GM21737 (cell line): ENCODE measurements around the gene SHB.

Experiments
- ATAC-seq: cut with Tn5 transposase; IDR thresholded peaks from one replicate; pipeline ENCODE4 v1.9.1; 2021; ENCODE audit warnings: mild to moderate bottlenecking, moderate library complexity; ENCODE audit not compliant: unreplicated experiment

Gene SHB

DNA sequence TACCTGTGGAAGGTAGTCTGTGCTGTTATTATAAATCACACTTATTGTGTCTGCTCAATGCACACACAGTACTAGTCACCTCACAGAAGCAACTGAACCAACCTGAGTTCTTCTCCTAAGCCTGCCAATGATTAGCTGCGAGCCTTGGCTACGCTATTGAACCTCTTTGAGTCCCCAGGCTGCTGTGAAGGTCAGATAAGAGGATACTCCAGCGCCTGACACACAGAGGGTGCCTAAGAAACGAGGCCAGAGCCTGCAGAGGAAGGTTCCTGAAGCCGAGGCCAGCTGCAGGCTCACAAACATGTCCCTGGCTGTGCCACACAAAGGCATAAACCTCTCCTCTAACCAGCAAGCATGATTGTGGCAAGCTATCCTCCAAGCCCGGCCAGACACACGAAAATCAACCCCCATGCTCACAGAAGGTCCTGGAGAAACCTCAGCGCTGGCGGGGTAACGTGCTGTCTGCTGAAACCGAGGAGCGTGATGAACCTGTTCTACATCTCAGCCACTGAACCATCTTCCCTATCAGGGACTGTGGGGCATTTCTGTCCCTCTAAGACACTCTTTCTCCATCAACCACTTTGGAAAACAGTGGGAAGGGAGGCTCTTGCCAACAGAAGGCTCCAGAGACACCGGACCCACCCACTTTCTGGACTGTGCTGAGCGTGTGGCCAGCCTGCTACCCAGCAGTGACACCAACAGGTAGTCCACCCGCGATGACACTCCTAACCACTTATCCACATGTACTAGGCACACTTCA is 111.9 kb downstream of the SHB start:
- ATAC-seq, result no peak

DNA sequence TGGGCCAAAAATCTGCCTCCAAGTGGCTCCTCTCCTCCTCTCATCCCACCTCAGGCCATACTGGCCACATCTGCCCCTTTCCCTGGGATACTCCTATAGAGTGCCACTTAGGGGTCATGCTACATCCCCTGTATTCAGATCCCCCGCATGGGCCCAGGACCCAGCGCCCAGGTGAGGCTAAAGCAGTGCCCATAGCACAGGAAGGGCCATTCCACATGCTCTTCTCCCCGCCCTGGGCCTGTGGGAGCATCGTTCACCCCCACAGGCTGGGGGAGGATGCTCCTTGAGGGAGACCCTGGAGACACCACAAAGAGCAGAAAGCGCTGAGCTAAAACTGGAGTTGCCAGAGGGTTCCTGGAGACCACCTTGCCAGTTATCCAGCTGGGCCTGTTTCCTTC is 112.6 kb downstream of the SHB start:
- ATAC-seq, result no peak

DNA sequence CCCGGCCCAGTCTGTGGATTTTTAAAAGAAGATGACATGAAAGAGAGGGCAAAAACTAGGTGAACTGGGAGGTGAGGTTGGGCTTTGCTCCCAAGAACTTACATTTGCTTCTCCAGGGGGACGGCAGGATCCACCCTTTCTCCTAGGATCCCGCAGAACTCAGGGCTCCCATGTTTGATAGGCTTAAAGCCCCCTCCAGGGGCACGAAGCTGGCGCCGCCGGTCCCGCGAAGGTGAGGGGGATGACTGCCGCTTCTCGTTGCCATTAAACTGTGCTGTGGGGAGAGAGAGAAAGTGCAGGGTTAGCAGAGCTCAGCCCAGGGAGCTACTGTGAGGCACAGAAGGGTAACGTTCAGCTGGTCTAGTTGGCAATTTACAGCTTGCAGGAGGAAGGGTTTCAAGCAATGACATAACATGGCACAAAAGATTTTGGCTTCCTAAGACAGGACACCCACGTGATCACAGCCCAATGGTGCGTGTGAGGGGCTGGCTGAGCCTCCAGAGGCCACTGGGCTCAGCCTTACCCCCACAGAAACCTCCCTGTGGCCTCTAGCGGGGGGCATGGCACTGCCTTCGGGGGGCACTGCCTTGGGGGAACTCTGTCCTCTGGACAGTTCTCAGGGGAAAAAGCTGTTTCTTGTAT is 113.1 kb downstream of the SHB start:
- ATAC-seq, result no peak

DNA sequence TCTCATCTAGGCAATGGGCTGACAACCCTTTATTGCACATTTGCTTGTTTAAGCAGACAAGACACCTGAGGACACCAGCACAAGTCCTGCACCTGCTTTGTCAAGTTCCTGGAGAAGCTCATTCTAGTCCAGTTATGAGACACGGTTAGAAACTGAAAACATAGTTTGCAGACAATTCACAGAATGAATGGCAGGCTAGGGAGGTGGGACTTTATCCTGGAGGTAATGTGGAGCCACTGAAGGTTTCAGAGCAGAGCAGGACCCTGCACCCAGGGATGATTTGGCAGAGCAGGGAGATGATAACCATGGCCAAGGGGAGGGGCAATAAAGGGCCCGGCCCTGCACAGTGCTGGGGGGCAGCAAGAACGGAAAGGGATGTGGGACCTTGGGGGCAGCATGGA is 114.4 kb downstream of the SHB start:
- peak; percentile 33 for ATAC-seq

DNA sequence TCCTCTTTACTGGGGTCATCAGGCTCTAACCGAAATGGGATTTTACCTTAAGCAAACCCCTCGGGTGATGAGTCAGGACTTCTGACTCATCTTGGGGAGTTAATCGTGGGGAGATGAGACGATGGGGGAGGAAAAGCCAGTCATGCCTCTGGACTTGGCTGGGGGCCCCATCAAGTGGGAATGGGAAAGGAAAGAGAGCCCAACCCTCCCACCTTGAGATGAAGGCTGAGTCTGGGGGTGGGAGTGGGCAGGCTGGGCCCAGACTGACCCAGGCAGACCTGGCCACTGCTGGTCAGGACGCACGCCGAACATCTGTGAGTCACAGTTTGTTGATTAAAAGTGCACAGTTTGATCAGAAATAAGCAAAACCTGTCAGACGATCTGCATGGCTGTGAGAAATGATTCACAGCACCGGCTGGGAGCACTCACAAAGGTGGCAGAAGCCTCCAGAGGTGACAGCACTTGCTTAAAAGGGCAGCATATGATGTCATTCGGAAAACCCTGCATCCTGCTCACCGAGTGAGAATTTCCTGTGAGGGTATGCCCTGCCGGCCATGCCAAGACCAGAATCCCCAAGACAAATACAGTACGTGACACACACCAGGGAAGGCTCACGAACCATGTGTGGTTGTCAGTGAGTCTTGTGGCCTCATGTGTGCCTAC is 115.1 kb downstream of the SHB start:
- ATAC-seq, result peak; percentile 62

DNA sequence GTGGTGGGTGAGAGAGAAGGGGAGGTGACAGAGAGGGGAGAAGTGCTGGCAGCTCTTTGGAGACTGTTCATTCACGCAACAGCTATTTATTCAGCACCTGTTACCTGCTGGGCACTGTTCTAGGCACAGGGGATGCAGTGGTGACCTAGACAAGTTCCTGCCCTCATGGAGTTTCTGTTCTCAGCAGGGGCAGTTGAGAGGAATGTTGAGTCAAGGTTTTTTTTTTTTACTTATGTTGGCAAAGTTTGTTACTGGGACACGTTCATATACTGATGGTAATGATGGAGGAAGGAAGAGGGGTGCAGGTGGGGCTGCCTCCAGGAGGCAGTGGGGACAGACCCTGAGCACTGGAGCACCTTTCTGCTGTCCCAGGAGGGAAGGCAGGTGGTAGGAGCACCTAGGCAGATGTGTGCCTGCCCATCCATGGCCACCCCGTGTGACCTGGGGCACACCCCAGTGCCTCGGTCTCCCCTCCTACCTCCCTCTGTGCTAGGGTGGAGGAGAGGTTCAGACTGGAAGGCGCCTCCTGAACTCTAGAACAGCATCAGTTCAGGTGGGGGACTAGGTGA is 115.7 kb downstream of the SHB start:
- ATAC-seq, result no peak

DNA sequence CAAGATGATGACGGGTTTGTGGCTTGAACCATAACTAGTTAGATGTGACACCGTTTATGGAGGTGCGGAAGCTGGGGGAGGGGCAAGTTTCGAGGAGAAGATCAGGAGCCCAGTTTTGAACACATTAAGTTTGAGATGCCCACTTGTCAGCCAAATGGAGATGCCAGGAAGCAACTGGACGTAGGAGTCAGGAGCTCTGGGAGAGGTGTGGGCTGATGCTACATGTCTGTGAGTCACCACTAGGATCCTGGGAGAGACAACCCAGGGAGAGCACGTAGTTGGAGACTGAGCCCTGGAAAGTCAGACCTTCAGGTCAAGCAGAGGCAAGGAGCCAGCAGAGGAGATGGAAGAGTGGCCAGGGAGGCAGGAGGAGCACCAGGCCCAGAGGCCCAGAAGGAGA is 116.3 kb downstream of the SHB start:
- no peak for ATAC-seq

DNA sequence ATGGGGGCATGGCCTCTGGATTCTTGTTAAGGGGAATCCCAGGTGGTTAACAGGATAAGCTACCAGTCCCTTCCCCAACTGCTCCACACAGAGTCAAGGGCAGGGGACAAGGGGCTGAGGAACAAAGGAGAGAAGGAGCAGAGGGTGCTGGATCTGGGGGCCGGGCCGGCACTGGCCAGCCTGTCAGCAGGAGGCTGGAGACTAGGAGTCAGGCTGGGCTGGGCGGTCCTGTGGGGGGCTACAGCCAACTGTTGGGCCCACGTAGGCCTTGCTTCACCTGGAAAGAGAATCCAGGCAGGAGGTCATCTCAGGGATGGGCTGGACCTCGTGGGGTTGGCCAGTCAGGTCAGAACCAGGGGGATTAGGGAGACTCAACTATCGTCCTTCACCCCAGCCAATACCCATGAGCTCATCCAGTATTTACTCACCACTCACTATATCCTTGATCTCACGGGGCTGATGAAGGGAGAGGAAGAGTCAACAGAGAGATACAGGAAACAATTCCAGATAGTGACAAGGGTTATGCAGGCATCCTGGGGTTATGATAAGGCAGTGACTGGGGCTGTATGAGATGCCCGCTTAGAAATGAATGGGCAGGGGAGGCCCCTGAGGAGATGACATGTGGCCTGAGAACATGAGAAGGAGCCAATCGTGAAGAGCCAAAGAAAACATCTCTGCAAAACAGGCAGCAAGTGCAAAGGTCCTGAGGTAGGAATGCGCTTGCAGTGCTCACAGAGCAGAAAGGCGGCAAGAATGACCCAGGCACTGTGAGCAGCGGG is 117.2 kb downstream of the SHB start:
- ATAC-seq, result no peak

DNA sequence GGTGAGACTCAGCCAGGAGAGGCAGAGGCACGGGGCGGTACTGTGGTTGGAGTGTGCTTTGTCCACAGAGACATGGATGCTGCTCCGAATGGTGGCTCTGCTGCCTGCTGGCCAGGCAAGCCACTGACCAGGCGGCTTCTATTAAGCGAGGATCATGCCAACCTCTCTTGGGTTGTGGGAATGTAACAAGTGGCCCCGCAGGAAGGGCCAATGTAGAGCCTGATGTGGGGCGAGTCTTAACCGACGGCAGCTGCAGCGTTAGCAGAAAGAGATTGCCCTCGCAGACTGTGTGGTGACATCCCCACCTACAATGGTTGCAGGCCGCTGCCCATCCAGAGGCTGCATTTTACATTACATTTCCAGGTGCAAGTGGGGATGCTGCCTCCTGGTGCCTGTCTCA is 118.5 kb downstream of the SHB start:
- ATAC-seq, result no peak

DNA sequence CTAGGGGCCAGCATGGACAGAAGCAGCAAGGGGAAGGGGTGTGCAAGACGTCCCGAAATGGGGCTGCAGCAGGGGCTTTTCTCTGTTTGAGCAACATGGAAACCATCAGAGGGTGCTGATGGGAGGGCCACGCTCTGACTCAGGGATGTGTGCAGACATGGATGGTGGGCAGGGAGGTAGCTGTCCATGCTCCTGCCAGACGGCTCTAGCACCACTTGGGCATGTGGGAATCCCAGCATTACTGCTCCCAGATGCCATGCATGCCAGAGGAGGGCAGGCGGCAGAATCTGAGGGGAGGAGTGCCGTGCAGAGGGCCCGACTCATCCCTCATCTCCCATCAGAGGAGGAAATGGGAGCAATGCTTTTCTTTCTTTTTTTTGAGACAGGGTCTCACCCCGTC is 119.5 kb downstream of the SHB start:
- ATAC-seq, result no peak

DNA sequence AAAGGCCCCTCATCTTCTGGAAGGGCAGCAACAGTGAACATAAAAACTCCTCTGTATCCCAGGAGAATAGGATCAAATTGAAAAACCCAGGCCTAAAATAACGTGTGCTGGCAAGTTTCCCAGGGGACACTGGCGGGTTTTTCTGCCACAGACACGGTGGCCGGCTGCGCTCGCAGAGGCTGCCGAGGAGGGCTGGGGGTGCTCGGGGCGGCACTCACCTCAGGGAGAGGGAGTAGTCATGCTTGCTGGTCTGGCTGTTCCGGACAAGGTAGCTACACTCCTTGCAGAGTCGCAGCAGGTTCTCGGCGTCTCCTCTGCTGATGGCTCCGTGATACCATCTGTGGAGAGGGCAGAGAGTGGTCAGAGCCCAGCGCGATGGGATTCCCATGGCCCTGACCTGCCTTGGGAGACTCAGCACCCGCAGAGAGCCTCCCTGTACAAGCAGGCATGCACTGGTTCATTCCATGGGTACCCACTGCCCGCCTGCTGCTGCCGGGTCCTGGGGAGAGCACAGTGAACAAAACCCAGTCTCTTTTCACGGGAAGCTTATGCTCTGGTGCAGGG is 120.5 kb downstream of the SHB start:
- no peak for ATAC-seq

DNA sequence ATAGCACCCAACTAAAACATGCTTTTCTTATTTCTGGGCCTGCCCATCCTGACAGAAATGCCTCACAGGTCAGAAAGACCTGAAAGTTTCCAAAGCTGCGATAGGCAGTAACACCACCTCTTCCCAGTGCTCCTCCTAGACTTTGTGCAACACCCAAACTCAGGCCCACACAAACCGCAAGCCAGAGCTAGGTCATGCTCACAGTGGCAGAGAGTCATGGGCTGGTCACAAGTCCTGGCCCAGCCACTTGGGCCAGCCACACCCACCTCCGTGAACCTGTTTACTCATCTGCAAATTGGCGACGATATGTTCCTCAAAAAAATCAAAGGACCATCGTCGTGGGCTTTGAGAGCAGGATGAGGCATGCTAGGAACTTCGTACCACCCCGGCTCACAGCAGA is 121.0 kb downstream of the SHB start:
- ATAC-seq, result no peak

DNA sequence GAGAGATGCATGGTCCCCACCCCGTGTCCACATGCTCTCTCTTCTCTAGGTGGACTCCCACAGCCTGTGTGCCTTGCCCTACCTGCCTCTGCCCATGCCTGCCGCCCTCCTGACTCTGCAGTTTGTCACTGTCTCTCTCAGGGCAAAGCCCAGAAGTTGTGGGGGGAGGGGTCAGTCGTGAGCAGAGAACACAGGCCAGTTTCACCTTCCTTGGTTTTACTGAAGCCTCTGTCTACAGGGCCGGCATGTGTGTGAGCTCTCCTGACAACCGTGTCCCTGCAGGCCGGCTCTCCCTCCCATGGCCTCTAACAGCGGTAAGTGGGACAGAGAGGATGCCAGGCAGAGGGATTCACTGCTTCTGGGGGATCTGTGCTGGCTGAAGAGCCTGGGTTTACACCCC is 121.6 kb downstream of the SHB start:
- ATAC-seq, result no peak

DNA sequence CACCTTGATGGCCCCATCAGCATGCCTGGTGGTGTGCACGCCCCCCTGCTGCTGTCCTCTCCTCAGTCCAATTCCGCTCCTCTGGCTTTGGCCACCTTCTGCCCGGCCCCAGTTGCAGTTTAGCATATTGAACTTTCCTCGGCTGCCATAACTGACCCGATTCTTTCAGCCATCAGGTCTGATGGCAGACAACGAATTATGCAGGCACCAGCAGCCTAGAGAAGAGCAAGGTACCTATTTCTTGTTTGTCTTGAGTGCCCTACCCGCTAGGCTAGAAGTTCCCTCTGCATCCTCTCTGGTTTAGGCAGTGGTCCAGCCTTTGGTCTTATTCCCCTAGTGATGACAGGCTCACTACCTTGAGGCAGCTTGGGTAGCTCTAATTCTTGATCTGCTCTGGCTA is 122.1 kb downstream of the SHB start:
- no peak for ATAC-seq

DNA sequence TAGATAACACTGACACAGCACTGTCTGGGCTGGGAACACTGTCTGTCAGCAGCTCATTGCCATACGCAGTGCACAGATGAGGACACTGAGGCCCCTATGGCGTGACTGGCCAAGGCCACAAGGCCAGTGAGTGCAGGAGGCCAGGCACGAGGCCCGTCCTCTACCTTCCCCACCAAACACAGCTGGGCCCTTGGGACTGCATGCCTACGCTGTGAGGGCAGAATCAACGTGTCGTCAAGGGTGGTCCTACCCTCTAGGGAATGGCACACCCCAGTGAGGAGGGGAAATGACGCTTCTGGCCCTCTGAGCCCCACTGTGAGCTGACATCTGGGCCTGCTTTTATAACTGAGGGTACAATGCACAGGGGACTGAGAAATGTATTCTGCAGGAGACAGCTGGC is 123.0 kb downstream of the SHB start:
- ATAC-seq, result no peak

DNA sequence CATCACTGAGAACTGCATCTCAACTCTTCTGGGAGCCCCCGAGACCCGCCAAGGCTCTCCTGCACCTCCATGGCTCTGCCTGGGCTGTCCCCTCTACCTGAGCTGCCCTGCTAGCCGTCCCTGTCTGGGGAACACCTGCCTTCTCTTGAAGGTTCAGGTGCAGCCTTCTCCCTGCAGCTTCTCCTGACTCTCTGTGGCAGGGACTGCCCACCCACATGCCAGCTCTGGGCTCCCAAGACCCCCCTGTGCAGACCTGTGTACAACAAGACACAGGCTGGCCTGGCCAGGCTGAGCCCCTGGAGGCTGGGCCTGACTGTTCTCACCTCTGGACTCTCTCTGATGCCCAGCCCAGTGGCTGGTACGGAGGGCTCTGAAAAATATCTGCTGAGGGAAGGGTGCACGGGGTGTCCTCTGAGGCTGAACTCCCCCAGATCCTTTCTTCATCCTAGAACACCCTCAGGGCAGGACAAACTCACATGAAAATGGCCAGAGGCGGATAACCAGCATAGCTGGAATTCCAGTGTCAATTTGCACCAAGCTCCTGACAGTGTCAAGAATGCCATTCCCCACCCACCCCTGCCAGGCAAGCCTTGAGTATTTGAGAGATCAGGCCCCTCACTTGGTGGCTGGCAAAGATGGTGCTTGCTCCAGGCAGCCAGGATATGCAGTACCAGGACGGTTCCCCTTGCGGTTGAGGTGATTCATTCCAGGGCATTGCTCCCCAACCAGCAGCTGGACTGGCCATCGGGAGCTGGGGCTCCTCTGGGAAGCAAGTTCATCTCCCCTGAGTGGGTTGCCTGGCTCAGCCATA is 124.2 kb downstream of the SHB start:
- no peak for ATAC-seq

DNA sequence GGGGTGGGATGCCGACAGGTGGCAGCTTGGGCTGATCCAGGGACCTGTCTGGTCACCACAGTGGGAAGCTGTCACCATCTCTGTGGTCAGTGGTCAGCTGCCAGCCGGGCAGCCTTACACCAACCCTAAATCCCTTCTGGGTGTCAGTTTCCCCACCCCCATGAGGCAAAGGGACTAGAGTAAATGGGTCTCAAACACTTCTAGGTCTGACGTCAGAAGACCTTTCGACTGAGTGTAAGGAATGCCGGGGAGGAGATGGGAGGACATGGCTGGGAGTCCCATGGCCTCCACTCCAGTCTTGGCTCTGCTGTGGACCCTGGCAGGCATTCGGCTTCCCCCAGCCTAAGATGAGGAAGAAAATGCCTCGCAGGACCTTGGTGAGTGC is 124.8 kb downstream of the SHB start:
- no peak for ATAC-seq

DNA sequence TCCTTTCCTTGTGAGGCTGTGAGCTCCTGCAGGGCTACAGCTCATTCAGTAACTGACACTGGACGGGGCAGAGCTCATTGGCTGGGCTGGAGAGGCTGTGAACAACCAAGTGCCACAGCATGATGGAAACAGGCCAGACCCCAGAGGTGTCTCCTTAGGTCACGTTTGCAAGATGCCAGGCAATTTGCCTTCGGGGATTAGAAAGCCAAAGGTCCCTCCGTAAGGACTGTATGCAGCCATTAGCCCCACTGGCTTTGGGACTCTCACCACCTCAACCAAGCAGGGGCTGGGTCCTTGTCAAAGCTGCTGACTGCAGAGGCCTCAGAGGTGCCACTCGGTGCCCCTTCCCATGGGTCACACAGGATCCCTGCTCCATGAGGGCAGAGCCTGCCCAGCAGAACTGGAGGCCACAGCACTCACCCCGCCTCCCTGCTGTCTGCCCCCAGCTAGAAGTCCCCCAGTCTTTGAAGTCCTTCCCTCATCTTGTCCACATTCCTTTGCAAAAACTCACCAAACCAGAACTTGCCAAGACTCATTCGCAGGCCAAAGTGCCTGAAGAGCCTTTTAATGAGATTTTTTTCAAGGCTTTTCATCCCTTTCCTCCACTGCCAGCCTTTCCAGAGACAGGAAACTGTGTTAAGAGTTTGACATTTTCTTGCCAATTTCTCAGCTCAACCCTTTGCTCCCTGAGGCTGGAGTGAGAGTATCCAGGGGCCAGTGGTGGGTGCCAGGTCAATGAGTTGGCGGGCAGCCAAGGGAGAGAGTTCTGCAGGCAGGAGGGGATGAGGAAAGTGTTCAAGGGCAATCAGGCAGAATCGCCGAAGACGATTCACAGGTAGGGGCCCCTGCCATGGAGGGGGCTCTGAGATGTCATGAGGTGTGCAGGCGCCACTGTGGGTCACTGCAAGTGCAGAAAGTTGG is 125.4 kb downstream of the SHB start:
- ATAC-seq, result no peak
